ENCODE results near the gene INTS11.
"Not testable (repeated sequence)": the region's sequence is repeated elsewhere in the genome, so short reads cannot be mapped to it uniquely, and the experiment has no call there.

Gene INTS11

DNA sequence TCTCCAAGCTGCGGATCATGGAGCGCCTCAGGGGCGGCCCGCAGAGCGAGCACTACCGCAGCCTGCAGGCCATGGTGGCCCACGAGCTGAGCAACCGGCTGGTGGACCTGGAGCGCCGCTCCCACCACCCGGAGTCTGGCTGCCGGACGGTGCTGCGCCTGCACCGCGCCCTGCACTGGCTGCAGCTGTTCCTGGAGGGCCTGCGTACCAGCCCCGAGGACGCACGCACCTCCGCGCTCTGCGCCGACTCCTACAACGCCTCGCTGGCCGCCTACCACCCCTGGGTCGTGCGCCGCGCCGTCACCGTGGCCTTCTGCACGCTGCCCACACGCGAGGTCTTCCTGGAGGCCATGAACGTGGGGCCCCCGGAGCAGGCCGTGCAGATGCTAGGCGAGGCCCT lies 2.8 kb upstream of the INTS11 start:
- no peak for DNase-seq

GRCh38 chr1:1326075-1326605 lies 1.7 kb upstream of the INTS11 start:
- DNase-seq, result no peak

DNA sequence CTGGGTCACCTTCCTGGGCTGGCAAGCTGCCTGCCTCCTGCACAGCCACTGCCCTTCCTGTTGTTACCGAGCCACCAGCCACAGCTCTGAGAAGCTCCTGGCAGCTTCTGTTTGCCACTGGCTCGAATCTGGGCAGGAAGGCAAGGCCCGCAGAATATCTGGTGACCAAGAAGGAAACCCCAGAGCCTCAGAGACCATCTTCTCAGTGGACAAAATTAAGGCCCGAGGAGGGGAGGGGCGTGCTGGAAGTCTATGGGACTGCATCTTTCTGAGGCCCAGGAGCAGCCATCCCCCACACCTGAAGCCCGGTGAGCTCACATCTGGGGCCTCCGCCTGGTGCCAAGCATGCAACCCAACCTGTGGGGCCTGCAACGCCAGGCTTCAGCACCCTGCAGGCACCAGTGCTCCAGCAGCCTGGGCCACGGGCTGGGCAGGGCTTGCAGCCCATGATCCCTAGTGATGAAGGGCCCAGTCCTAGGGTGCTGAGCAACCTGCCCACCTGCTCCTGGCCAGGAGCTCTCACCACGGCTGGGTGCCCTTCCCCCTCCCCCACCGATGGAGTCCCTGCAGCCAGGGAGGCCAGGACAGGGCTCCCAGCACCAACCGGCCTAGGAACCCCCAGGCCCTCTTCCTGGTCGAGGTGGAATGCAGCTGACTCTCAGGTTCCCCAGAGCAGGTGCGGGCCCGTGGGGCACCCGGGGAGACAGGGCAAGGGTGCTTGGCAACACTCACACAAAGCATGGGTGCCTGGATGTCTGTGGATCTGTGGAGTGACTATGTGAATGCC lies 1.0 kb upstream of the INTS11 start:
- no peak for DNase-seq

DNA sequence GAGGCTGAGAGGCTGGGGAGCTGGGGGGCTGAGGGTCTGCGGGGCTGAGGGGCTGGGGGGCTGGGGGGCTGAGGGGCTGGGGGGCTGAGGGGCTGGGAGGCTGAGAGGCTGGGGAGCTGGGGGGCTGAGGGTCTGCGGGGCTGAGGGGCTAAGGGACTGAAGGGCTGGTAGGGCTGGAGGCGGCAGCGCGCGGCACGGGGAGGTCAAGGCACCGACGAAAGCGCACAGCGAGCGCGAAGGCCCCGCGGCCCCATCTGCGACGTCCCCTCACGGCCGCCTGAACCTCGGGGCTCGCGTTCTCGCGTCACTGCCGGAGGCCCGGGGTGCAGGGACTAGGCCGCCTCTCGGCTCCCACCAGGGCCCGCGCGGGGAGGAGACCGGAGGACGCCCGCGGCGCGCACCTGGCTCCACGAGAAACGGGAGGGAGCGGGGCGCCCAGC lies 356 bp downstream of the INTS11 start:
- no peak for DNase-seq

GRCh38 chr1:1322952-1323351 lies 1.5 kb downstream of the INTS11 start:
- DNase-seq, result no peak

DNA sequence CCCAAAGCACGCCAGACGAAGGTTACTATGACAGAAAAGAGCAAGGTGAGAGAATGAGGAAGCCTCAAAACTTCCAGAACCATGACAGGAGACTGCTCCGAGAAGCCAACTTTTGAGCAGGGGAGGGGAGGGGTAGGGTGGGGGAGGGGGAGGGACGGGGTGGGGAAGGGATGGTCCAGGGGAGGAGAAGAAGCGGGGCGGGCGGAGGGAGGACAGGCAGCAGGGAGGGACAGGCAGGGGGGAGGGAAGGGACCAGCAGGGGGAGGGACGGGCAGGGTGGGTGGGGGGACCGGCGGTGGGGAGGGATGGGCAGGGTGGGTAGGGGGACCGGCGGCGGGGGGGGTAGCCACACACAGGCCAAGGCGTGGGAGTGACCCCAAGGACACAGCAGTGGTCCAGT lies 2.0 kb downstream of the INTS11 start:
- DNase-seq, result no peak

- DNase-seq, result no peak
Observed at GRCh38 chr1:1321477-1321876, 3.0 kb downstream of the INTS11 start.

DNA sequence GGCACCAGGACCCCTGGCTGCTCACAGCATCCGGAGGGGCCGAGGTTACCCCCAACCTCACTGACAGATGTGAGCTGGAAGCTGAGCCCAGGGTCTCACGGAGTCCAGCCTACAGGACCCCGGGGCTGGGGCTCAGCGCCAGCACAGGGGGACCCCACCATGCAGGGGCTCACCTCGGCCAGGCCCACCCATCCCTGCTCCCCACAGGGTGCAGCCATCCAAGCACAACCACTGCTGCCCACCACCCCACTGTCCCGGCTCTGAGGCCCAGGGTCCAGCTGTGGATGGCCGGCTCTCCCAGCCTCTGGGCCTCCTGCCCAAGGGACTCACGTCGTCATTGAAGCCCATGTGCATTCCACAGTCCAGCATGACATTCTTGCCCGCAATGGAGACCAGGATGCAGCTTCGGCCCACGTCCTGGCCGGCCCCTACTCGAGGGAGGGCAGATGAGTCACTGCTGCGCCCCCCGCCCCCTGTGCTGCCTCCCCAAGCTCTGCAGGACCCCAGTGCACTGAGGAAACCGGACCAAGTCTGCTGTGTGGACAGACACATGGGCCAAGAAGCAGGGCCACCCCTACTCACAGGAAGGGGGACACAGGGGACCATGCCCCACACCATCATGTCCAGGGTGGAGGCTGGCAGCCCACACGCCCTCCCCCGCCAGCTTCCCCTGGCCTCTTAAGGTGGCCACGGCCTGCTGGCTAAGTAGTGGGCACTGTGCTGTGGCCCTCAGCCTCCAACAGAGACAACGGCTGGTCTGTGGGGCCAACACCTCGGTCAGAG lies 3.6 kb downstream of the INTS11 start:
- no peak for DNase-seq

- DNase-seq, result no peak
Observed at GRCh38 chr1:1319646-1319941, 4.9 kb downstream of the INTS11 start.

DNA sequence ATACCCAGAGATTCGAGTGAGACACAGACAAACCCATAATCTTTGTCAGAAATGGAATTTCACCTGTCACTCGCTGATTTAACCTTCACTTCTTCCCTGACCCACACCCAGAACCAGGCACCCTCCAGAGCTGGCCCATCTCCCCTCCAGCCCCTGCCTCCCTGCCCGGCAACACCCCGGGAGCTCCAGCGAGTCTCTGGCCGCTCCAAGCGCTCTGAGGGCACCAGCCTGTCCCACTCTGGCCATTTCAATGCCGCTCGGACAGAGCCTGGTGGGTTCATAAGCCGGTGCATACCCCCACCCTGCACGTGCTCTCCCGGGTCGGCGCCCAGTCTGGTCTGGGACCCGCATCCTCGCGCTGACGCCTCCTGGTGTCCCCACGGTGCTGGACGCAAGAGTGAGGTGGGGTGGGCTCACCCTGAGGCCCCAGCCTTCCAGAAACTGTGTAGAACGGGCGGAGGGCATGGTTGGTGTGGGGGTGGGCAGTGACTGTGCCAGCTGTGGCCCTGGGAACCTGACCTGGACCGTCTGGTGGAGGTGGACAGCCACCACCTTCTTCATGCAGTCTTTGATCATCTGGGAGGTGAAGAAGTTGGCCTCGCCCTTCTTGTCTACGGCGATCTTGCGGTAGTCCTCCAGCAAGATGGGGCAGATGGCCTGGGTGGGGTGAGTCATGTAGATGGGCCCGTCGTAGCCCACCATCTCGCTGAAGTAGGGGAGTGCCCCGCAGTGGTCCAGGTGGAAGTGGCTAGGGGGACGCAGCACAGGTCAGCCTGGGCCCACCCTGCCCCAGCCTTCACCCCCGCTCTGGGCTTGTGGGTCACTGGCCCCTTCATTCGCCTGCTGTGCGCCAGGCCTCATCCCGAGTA lies 5.4 kb downstream of the INTS11 start:
- DNase-seq, result no peak

DNA sequence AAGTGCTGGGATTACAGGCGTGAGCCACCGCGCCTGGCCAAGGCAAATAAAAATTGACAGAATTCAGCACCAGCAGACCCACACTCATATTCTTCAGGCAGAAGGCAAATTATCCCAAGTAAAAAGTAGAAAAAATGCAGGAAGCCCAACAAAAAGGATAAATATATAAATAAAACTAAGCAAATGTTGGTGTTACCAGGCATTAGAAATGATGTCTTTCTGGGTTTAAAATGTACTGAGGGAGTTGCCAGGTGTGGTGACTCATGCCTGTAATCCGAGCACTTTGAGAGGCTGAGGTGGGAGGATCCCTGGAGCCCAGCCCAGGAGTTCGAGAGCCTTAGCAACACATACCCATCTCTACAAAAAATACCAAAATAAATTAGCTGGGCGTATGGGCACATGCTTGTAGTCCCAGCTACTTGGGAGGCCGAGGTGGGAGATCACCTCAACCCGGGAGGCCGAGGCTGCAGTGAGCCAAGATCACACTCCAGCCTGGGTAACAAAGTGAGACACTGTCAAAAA lies 6.3 kb downstream of the INTS11 start:
- DNase-seq, result no peak

DNA sequence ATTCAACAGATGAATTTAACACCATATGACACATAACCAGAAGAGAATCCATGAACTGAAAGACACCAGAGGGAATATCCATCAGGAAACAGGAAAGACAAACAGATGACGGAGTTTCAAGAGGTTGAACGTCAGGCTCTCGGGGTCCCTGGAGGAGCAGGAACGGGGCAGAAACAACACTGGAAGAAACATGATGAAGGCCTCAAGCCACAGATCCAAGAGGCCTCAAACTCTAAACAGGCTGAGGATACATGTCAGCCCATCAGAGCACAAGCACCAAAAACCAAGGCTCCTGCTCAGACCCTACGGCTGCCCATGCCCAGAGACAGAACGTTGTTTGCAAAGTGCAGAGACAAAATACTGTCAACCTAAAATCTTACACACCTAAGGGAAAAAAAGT lies 7.0 kb downstream of the INTS11 start:
- DNase-seq, result no peak

- not testable (repeated sequence) for DNase-seq
Observed at GRCh38 chr1:1316199-1316598, 8.3 kb downstream of the INTS11 start.

DNA sequence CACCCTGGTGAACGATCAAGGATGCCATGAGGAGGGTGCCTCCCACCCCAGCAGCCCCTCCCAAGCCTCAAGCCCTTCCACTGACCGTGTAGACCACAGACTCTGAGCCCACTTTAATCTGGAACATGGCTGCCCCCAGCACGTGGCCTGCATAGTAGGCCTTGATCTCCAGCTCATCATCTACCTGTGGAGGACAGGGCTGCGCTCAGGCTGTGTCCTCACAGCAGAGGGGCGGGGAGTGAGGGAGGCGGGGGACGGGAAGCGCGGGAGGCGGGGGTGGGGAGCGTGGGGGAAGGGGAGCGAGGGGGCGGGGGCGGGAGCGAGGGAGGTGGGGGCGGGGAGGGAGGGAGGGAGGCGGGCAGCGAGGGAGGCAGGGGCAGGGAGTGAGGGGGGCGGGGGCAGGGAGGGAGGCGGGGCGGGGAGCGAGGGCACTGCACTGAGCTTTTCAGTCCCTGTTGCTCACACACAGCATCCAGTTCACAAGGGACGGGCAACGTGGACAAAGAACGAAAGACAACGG lies 9.0 kb downstream of the INTS11 start:
- no peak for DNase-seq

- no peak for DNase-seq
Observed at GRCh38 chr1:1314678-1315335, 9.7 kb downstream of the INTS11 start.

DNA sequence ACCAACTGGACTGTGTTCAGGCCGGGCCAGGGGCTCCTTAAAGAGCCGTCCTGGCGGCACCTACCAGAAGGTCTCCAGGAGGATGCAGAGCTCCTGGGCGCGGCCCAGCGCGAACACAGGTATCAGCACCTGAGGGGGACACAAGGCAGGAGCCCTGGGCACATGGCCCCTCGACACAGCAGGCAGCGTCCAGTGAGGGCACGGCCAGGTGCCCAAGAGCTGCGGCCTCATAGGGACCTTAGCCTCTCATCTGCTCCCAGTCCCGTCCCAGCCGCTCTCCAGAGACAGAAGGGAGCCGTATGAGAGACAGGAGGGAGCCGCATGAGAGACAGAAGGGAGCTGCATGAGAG lies 10.2 kb downstream of the INTS11 start:
- no peak for DNase-seq

GRCh38 chr1:1313500-1314236 lies 10.8 kb downstream of the INTS11 start:
- no peak for DNase-seq

DNA sequence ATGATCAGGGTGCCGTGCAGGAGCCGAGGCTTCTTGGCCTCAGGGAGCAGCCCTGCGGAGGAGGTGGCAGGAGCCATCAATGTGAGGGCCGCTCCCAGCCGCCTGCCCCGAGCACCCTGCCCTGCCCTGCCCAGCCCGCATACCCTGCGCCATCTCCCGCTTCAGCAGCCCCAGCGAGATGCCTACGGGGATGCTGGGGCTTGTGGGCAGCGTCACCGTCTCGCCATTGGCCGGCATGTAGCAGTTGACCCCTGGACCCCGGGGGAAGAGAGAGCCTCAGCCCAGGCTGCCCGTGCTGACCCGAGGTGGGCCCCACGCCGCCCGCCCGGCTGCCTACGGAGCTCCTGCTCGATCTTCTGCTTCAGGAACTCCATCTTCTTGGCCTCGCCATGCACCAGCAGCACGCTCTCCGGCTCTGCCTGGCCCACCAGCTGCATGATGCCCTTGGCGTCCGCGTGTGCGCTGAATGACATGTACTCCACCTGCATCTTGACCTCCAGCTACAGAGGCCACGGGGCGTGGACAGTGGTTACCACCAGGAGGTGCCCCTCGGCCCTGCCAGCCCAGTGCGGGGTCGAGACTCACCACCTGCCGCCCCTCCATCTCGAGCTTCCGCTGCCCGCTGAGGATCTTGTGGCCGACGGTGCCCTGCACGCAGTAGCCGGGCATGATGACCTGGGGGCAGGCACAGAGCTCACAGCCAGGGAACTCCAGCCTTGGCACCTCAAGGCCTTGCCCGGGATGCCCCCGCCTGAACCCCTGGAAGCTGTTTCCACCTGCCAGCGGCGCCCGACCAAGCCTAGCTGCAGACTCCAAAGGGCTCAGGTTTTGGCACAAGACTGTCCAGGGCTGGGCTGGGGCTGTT lies 11.8 kb downstream of the INTS11 start:
- DNase-seq, result no peak

DNA sequence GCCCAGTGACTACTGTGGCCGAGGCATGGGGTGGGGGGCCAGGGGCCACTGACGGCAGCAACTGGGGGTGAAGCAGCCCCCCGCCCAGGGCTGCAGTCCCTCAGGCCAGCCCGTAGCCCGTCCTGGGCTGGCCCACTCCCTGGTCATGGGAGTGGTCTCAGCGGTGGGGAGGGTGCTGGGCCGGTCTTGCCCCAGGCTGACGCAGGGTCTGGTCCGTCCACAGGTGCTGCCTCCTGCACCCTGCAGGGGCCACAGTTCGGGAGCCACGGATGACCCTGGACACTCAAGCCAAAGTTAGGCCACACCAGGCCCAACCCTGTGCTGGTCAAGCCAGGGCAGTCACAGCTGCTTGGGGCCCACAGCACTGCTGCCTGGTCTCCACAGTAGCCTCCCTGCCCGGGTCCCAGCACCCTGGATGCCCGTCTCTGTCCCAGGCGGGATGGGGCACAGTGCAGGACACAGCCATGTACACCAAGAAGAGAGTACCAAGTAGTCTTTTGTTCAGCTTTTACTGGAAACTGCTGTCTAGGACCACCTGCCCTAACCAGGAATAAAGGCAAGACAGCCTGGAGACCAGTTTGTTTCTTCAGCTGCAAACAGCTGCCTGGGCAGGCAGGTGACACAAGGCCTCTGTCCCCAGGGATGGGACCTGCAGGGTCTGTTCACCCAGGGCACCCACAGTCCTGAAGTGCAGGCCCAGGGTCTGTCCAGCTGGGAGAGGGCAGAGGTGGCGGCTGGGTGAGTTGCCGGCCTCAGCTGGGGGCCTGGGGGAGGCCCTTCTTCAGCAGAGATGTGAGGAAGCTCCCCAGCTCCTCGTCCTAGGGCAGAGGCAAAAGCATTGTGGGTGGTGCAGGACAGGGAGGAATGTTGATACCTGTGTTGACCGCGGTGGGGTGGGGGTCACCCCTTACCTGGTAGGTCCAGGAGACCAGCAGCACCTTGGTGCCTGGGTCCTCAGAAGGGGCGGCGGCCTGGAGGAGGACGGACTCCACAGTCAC lies 13.1 kb downstream of the INTS11 start:
- DNase-seq, result no peak

All from NCI-H2081 treated with DMSO at 0.1 percent for 48 hours (cell line).